Stomach (tissue), 9 donors: ENCODE results near the gene FUT2. TPM values are rescaled to one million over a fixed set of nuclear protein-coding genes. Genes with fewer than 3 reads are reported as not detected.
"Not testable (repeated sequence)": the region's sequence is repeated elsewhere in the genome, so short reads cannot be mapped to it uniquely, and the experiment has no call there.

Experiments
- DNase-seq, 2 donors: peaks; one replicate each; pipeline versions ENCODE4 v3.0.0 to v3.0.0-alpha.2; 2013 to 2019
- H3K27ac ChIP-seq, 5 donors: fragments of 200-600 bp in 4 of 5; sonication (generic) in 4 of 5; one replicate each; pipeline ENCODE4 v1.5.1; 2013 to 2019; ENCODE audit warnings: mild to moderate bottlenecking in 1 of 5, moderate library complexity in 1 of 5
- H3K27me3 ChIP-seq, 3 donors: fragments of 200-600 bp; sonication (generic); one replicate each; pipeline ENCODE4 v1.5.1; 2017 to 2019; ENCODE audit warnings: mixed run types in 1 of 3
- H3K36me3 ChIP-seq, 4 donors: fragments of 200-600 bp; sonication (generic); 1 replicate in 3 of 4; 2 replicates in 1 of 4; pipeline ENCODE4 v1.5.1; 2016 to 2019
- H3K4me1 ChIP-seq, 4 donors: fragments of 200-600 bp; sonication (generic); one replicate each; pipeline ENCODE4 v1.5.1; 2016 to 2019
- H3K4me3 ChIP-seq, 4 donors: fragments of 200-600 bp; sonication (generic) in 3 of 4; one replicate each; pipeline ENCODE4 v1.5.1; 2016 to 2019; ENCODE audit warnings: mild to moderate bottlenecking in 1 of 4
- H3K9me3 ChIP-seq, 4 donors: fragments of 200-600 bp; sonication (generic); one replicate each; pipeline ENCODE4 v1.5.1; 2016 to 2019
- CTCF ChIP-seq, 7 experiments: fragments of 450-650 bp in 4 of 7; fragments of 200-600 bp in 3 of 7; sonication (generic) in 3 of 7; IDR thresholded peaks; one replicate each; pipeline ENCODE4 v1.5.1; 2016 to 2019; ENCODE audit warnings: antibody characterized with exemption in 7 of 7, control low read depth in 2 of 7, mild to moderate bottlenecking in 1 of 7
- EP300 ChIP-seq: sonication (generic); formaldehyde crosslinking; IDR thresholded peaks from one replicate; pipeline ENCODE4 v1.6.1; 2017; ENCODE audit warnings: antibody characterized with exemption
- POLR2A ChIP-seq, 4 donors: fragments of 450-650 bp; IDR thresholded peaks; one replicate each; pipeline ENCODE4 v1.6.1; 2016; ENCODE audit warnings: antibody characterized with exemption in 4 of 4, control low read depth in 2 of 4, mild to moderate bottlenecking in 1 of 4, moderate library complexity in 1 of 4
- POLR2AphosphoS5 ChIP-seq, 3 donors: sonication (generic); formaldehyde crosslinking; IDR thresholded peaks; one replicate each; pipeline ENCODE4 v1.6.1; 2016; ENCODE audit warnings: antibody characterized with exemption in 3 of 3
- WGBS, 5 donors: extraction: QIAGEN DNeasy Blood & Tissue Kit in 3 of 5; methylation state at CpG; one replicate each; pipeline versions ENCODE4 v1.1.5 to v1.1.7; 2013 to 2018; 5-methylcytosine and 5-hydroxymethylcytosine counted together
- intact Hi-C: fragments of 100-400 bp; cut with DNase I; formaldehyde crosslinking; loops from one replicate; pipeline ENCODE4 v1.15.1; 2023; ENCODE audit warnings: low total_unique reads
- polyA plus RNA-seq, 3 donors: library from polyadenylated mRNA; stranded (reverse); fragments of 200-250 nt; gene quantifications; one replicate each; pipeline ENCODE4 v1.2.3, GENCODE V29; 2013
- total RNA-seq, 5 donors: library from RNA; depleted of rRNA; stranded (reverse); fragments of >200 nt; gene quantifications; one replicate each; pipeline versions ENCODE4 v1.1.0 to v1.2.3, GENCODE V29; 2014 to 2016
- donor health status: healthy with polysubstance abuse.
- donor health status: Bipolar disorder and iron deficiency.
- donor health status: healthy.

The FUT2 gene
- total and polyA plus RNA-seq, 8 donors = 22.7 to 76.8 (median 31.1) TPM

DNA sequence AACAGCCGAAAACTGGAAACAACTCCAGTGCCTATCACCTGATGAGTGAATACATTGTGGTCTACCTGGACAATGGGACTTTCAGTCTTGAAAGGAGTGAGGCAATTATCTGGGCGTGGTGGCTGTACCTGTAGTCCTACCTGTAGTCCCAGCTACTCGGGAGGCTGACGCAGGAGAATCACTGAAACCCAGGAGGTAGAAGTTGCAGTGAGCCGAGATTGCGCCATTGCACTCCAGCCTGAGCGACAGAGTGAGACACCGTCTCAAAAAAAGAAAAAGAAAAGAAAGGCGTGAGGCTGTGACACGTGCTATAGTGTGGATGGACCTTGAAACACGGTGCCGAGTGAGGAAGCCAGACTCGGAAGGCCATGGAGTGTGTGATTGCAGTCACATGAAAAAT lies 18.9 kb upstream of the FUT2 start:
- H3K4me3 ChIP-seq = no peak overlapping the region
- peaks cover 13 to 29% (median 20%) of the 10 kb centered on the region in 4 donors for H3K4me1 ChIP-seq
- DNase-seq = peak; percentile 67 to 89
- WGBS, 5 donors = 42 to 76% (median 57%) methylated on average over 13 of the region's 13 CpGs
- H3K27me3 ChIP-seq = no peaks in the 10 kb centered on the region
- H3K9me3 ChIP-seq = no peaks in the 10 kb centered on the region
- peak overlapping the region; percentile 28 to 87 (median 67) for H3K27ac ChIP-seq
- H3K36me3 ChIP-seq = no peaks in the 10 kb centered on the region
- TF ChIP-seq POLR2AphosphoS5 (IDR thresholded peaks at IDR 0.05) = peak in 2 of 3 donors; percentile 71 to 72
- no peak for TF ChIP-seq CTCF (IDR thresholded peaks at IDR 0.05)
- no peak for TF ChIP-seq POLR2A (IDR thresholded peaks at IDR 0.05)
- intact Hi-C loops = no loop called here

DNA sequence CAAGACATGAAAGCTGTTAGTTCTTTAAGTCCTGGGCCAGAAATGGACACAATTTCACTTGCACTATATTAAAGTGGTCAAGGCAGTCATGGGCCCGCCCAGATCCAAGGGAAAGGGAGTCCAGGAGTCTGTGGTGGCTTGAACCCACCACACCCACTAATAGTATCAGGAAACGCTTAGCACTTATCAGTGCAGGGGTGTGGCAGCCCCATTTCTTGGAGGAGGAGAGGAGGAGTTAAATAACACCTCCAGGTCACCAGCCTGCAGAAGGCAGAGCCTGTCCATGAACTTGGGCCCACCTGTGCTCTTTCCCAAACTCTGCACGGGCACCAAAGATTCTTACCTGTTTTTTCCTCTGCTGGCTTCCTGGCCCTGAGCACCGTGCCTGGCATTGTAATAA lies 17.6 kb upstream of the FUT2 start:
- DNase-seq = peak; percentile 73 to 90
- WGBS, 5 donors = 18 to 43% (median 35%) methylated on average over 4 of the region's 4 CpGs
- intact Hi-C loops = no loop called here
- Histone ChIP-seq H3K4me3 (no peak overlapping the region), H3K9me3 (no peaks in the 10 kb centered on the region), H3K36me3 (no peaks in the 10 kb centered on the region), H3K27ac (peak overlapping the region; percentile 62 to 87 (median 67)), H3K27me3 (no peaks in the 10 kb centered on the region), H3K4me1 (peaks cover 15 to 34% (median 24%) of the 10 kb centered on the region in 4 donors)
- TF ChIP-seq CTCF (IDR thresholded peaks at IDR 0.05) (no peak), EP300 (no peak), POLR2AphosphoS5 (IDR thresholded peaks at IDR 0.05) (peak in 2 of 3 donors; percentile 76 to 82), POLR2A (IDR thresholded peaks at IDR 0.05) (no peak)

DNA sequence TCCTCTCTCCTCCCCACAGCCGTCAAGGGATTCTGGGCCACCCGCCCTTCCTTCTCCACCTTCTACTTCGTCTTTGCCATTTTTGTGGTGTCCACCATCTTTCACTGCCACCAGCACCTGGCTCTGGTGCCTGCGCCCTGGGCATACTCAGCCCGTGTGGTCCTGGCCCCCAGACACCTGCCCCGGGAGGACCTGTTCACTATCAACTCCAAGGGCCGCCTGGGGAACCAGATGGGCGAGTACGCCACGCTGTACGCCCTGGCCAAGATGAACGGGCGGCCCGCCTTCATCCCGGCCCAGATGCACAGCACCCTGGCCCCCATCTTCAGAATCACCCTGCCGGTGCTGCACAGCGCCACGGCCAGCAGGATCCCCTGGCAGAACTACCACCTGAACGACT lies 15.8 kb upstream of the FUT2 start:
- H3K27me3 ChIP-seq, H3K36me3 ChIP-seq, H3K4me3 ChIP-seq, DNase-seq, intact Hi-C loops, H3K9me3 ChIP-seq: not testable (repeated sequence)
- H3K4me1 ChIP-seq = peaks cover 17 to 49% (median 37%) of the 10 kb centered on the region in 4 donors
- 92 to 96% (median 94%) methylated on average over 13 to 19 of the region's 19 CpGs for WGBS, 5 donors
- H3K27ac ChIP-seq = peak overlapping the region in 1 of 5 donors; percentile 87

- WGBS, 5 donors = 82 to 88% (median 86%) methylated on average over 35 to 45 of the region's 45 CpGs
- TF ChIP-seq POLR2AphosphoS5 (IDR thresholded peaks at IDR 0.05) (no peak), CTCF (IDR thresholded peaks at IDR 0.05) (no peak), EP300 (no peak), POLR2A (IDR thresholded peaks at IDR 0.05) (no peak)
- intact Hi-C loops = no loop called here
- Histone ChIP-seq H3K36me3 (no peaks in the 10 kb centered on the region), H3K4me3 (no peak overlapping the region), H3K27ac (peak overlapping the region; percentile 33 to 68 (median 50)), H3K4me1 (peaks cover 11 to 49% (median 36%) of the 10 kb centered on the region in 4 donors), H3K27me3 (no peaks in the 10 kb centered on the region), H3K9me3 (no peaks in the 10 kb centered on the region)
- DNase-seq = no peak
These were observed 15.2 kb upstream of the FUT2 start for GRCh38 chr19:48680436-48681126.

GRCh38 chr19:48681127-48681470 lies 14.7 kb upstream of the FUT2 start:
- Histone ChIP-seq H3K4me3 (no peak overlapping the region), H3K27me3 (no peaks in the 10 kb centered on the region), H3K9me3 (no peaks in the 10 kb centered on the region), H3K36me3 (no peaks in the 10 kb centered on the region), H3K27ac (peak overlapping the region; percentile 33 to 68 (median 50)), H3K4me1 (peaks cover 9 to 50% (median 31%) of the 10 kb centered on the region in 4 donors)
- no peak for TF ChIP-seq POLR2A (IDR thresholded peaks at IDR 0.05)
- TF ChIP-seq POLR2AphosphoS5 (IDR thresholded peaks at IDR 0.05) = peak in 2 of 3 donors; percentile 10 to 24
- DNase-seq = peak; percentile 57 to 75
- intact Hi-C loops = no loop called here
- 22 to 60% (median 56%) methylated on average over 7 of the region's 7 CpGs for WGBS, 5 donors
